HepG2 (cell line): ENCODE results near the gene GPR17. TPM values are rescaled to one million over a fixed set of nuclear protein-coding genes. Genes with fewer than 3 reads are reported as not detected.

Experiments used
- ATAC-seq: fragments of 200-7000 bp; cut with Tn5 transposase; 3 replicates; pipeline ENCODE4 v1.9.1; 2020; ENCODE audit warnings: mild to moderate bottlenecking, moderate library complexity
- BruUV-seq: library from RNA; stranded (reverse); fragments of 400-500 nt; replicated peaks from 2 replicates; lab custom pipeline; 2021; lab: Mats Ljungman, UMichigan
- CTCF ChIA-PET: fragments of 300-600 bp; formaldehyde crosslinking; extraction: SDS; loops from one replicate; lab custom pipeline; 2021; ENCODE audit warnings: low total read pairs, inconsistent platforms, low intra/inter-chr PET ratio; lab: Yijun Ruan, JAX
- POLR2A ChIA-PET: fragments of 350-600 bp; sonication (Branson Sonifier 250); formaldehyde crosslinking; loops from one replicate; lab custom pipeline; 2020; ENCODE audit warnings: antibody characterized with exemption, inconsistent platforms; lab: Yijun Ruan, JAX
- DNase-seq: peaks from one replicate; pipeline ENCODE4 v3.0.0-alpha.2; 2015; ENCODE audit warnings: low spot score
- FAIRE-seq: peaks from 3 replicates; lab custom pipeline; 2011; peaks lifted over from hg19 to GRCh38; lab: Jason Lieb, UNC
- H2AFZ ChIP-seq: one replicate; pipeline ENCODE4 v1.6.1; 2011; ENCODE audit warnings: low read length, inconsistent platforms
- H3K27ac ChIP-seq: fragments of 300-600 bp; 3 replicates; pipeline ENCODE4 v1.8.0; 2011; ENCODE audit warnings: mixed run types, mild to moderate bottlenecking, mixed read lengths, low read length, inconsistent platforms; ENCODE audit not compliant: insufficient read depth; ENCODE audit errors: extremely low read length
- H3K27me3 ChIP-seq, 2 experiments: fragments of 200-600 bp in 1 of 2; 2 replicates in 1 of 2; 3 replicates in 1 of 2; pipeline versions ENCODE4 v1.6.0 to v1.8.0; 2011; ENCODE audit warnings: low read length in 2 of 2, mild to moderate bottlenecking in 2 of 2, moderate library complexity in 2 of 2, inconsistent platforms in 1 of 2; ENCODE audit not compliant: insufficient read depth in 2 of 2, control insufficient read depth in 1 of 2
- H3K36me3 ChIP-seq, 2 experiments: fragments of 200-600 bp in 1 of 2; replicated peaks in 1 of 2; 2 replicates in 1 of 2; 3 replicates in 1 of 2; pipeline versions ENCODE4 v1.5.1 to v1.8.0; 2011; ENCODE audit warnings: low read length in 2 of 2, inconsistent platforms in 1 of 2; ENCODE audit not compliant: insufficient read depth in 2 of 2, control insufficient read depth in 1 of 2
- H3K4me1 ChIP-seq: 2 replicates; pipeline ENCODE4 v1.5.1; 2012; ENCODE audit warnings: low read length, inconsistent platforms; ENCODE audit not compliant: insufficient read depth
- H3K4me2 ChIP-seq: 2 replicates; pipeline ENCODE4 v1.6.0; 2011; ENCODE audit warnings: low read depth, low read length, inconsistent platforms
- H3K4me3 ChIP-seq, 3 experiments: fragments of 200-600 bp in 1 of 3; sonication (generic), shearing (Covaris generic) in 1 of 3; replicated peaks in 1 of 3; 2 replicates each; pipeline ENCODE4 v1.5.1; 2011 to 2016; ENCODE audit warnings: low read length in 3 of 3, inconsistent platforms in 2 of 3, low read depth in 2 of 3, mild to moderate bottlenecking in 2 of 3, control low read depth in 1 of 3, mixed read lengths in 1 of 3; ENCODE audit not compliant: insufficient read depth in 1 of 3
- H3K79me2 ChIP-seq: one replicate; pipeline ENCODE4 v1.6.1; 2011; ENCODE audit warnings: low read length, inconsistent platforms; ENCODE audit not compliant: insufficient read depth
- H3K9ac ChIP-seq: 2 replicates; pipeline ENCODE4 v1.6.0; 2011; ENCODE audit warnings: mild to moderate bottlenecking, low read depth, low read length, inconsistent platforms; ENCODE audit not compliant: insufficient read depth
- H3K9me3 ChIP-seq: 2 replicates; pipeline ENCODE4 v1.5.1; 2012; ENCODE audit warnings: mild to moderate bottlenecking, low read length
- H4K20me1 ChIP-seq: 2 replicates; pipeline ENCODE4 v1.6.0; 2011; ENCODE audit warnings: inconsistent platforms, mild to moderate bottlenecking, low read length, moderate library complexity; ENCODE audit not compliant: insufficient read depth
- CSRNP2 ChIP-seq: sonication (generic); formaldehyde crosslinking; conservative IDR thresholded peaks from 2 replicates; pipeline ENCODE4 v1.8.0; 2022; ENCODE audit warnings: low read depth, missing genetic modification reagents
- HNRNPL ChIP-seq: fragments of 200-400 bp; formaldehyde crosslinking; IDR thresholded peaks from 2 replicates; pipeline ENCODE4 v1.6.1; 2017; ENCODE audit warnings: mild to moderate bottlenecking, low read depth, low read length
- KDM3A ChIP-seq: IDR thresholded peaks from 2 replicates; pipeline ENCODE4 v1.6.1; 2018; ENCODE audit warnings: low read depth, missing compliant biosample characterization
- ZNF773 ChIP-seq: sonication (generic); formaldehyde crosslinking; IDR thresholded peaks from 2 replicates; pipeline ENCODE4 v1.4.0; 2020; ENCODE audit warnings: missing genetic modification reagents, borderline replicate concordance
- ZSCAN9 ChIP-seq: IDR thresholded peaks from 2 replicates; pipeline ENCODE4 v1.6.1; 2016; ENCODE audit warnings: borderline replicate concordance
- WGBS: methylation state at CpG from one replicate; pipeline ENCODE4 v1.1.6; 2017; ENCODE audit warnings: low lambda C conversion rate; 5-methylcytosine and 5-hydroxymethylcytosine counted together
- in situ Hi-C: cut with HindIII; loops from 2 replicates; pipeline ENCODE4 v1.10.0; 2017; ENCODE audit warnings: low pct_unique_long_range_greater_than_20kb; ENCODE audit not compliant: extremely low pct_ligation_motif_present
- intact Hi-C: fragments of 100-400 bp; cut with micrococcal nuclease; formaldehyde crosslinking; loops from one replicate; pipeline ENCODE4 v1.10.0; 2022; ENCODE audit not compliant: unreplicated experiment
- polyA plus RNA-seq, 8 experiments: library from polyadenylated mRNA; depleted of rRNA in 3 of 8; stranded (reverse) in 7 of 8; unstranded in 1 of 8; fragments of >200 nt; fragmentation: Illumina TruSeq in 4 of 8; extraction: Trizol in 4 of 8; gene quantifications; 2 replicates each; pipeline versions ENCODE4 v1.2.1 to v1.2.3, GENCODE V29; 2011 to 2016; ENCODE audit warnings: low read depth in 4 of 8, missing spikeins in 1 of 8, mixed read lengths in 1 of 8; ENCODE audit not compliant: insufficient read depth in 1 of 8
- total RNA-seq, 5 experiments: library from RNA; depleted of rRNA; stranded (reverse); fragments of >200 nt; fragmentation: Illumina TruSeq; extraction: Trizol; gene quantifications; 2 replicates each; pipeline ENCODE4 v1.2.3, GENCODE V29; 2016; ENCODE audit warnings: low read depth in 1 of 5

GPR17 gene
- total and polyA plus RNA-seq, 2 of the 13 experiments (the other 11 are each of a cell fraction or from before 2014, with no cell fraction given): not detected

GRCh38 chr2:127631997-127632581 lies 13.9 kb upstream of the GPR17 start:
- H3K36me3 ChIP-seq: no peaks in the 10 kb centered on the region
- TF ChIP-seq ZNF773 (no peak), HNRNPL (peak; percentile 54; the same call in 1 of the 2 replicates)
- no peak overlapping the region for H2AFZ ChIP-seq
- no peak for FAIRE-seq
- ATAC-seq: no peak
- no TSS peak for BruUV-seq
- no peak overlapping the region for H3K4me2 ChIP-seq
- peaks cover 32 to 96% of the 10 kb centered on the region in 2 experiments for H3K27me3 ChIP-seq
- DNase-seq: no peak
- no peak overlapping the region for H3K9ac ChIP-seq
- 31% methylated on average over 11 of the region's 17 CpGs for WGBS
- no peak overlapping the region for H3K27ac ChIP-seq
- CTCF ChIA-PET: no interaction called here
- H3K4me3 ChIP-seq: no peak overlapping the region
- POLR2A ChIA-PET: no interaction called here
- no peaks in the 10 kb centered on the region for H3K79me2 ChIP-seq
- intact Hi-C loops: no loop called here
- in situ Hi-C loops: no loop called here
- H3K4me1 ChIP-seq: peaks cover 9% of the 10 kb centered on the region; the same call in 1 of the 2 replicates
- no peaks in the 10 kb centered on the region for H4K20me1 ChIP-seq
- no peaks in the 10 kb centered on the region for H3K9me3 ChIP-seq

GRCh38 chr2:127632592-127633489 lies 13.1 kb upstream of the GPR17 start:
- POLR2A ChIA-PET: no interaction called here
- TF ChIP-seq CSRNP2 (CRISPR knock-in tag) (no peak), ZSCAN9 (CRISPR knock-in tag) (no peak), KDM3A (CRISPR knock-in tag) (no peak)
- CTCF ChIA-PET: no interaction called here

More at GRCh38 chr2:127632592-127633489, 13.1 kb upstream of the GPR17 start:
- WGBS: 30% methylated on average over 16 of the region's 25 CpGs
- Histone ChIP-seq H3K27me3 (peaks cover 32 to 96% of the 10 kb centered on the region in 2 experiments), H3K4me3 (no peak overlapping the region), H3K36me3 (no peaks in the 10 kb centered on the region), H3K9ac (no peak overlapping the region), H4K20me1 (no peaks in the 10 kb centered on the region), H3K4me2 (no peak overlapping the region), H3K4me1 (peaks cover 13% of the 10 kb centered on the region; the same call in 1 of the 2 replicates), H3K79me2 (no peaks in the 10 kb centered on the region), H3K9me3 (no peaks in the 10 kb centered on the region), H3K27ac (no peak overlapping the region), H2AFZ (no peak overlapping the region)
- in situ Hi-C loops (no loop called here), intact Hi-C loops (no loop called here)
- BruUV-seq: no TSS peak
- ATAC-seq (no peak), DNase-seq (no peak), FAIRE-seq (no peak)
